Activated T-cell treated with anti-CD3 and anti-CD28 coated beads, Interleukin-2, amount 50 U/mL, for 72 hours (primary cell): ENCODE results near the gene GPC5. TPM values are rescaled to one million over a fixed set of nuclear protein-coding genes. Genes with fewer than 3 reads are reported as not detected.

Source experiments
- ATAC-seq, 2 donors: fragments of 150-1000 bp; cut with Tn5 transposase; replicated peaks in 1 of 2; 2 replicates each; pipeline ENCODE4 v1.10.0; 2021; ENCODE audit warnings: moderate library complexity in 2 of 2, mild to moderate bottlenecking in 1 of 2
- DNase-seq, 2 donors: peaks; one replicate each; pipeline ENCODE4 v3.0.0; 2021 to 2022; ENCODE audit warnings: mixed read lengths in 1 of 2
- H3K27ac Mint-ChIP-seq: one replicate; pipeline ENCODE4 v1.8.0; 2022; ENCODE audit warnings: mild to moderate bottlenecking, moderate library complexity, mixed read lengths
- H3K27me3 Mint-ChIP-seq: one replicate; pipeline ENCODE4 v1.8.0; 2022; ENCODE audit warnings: low read depth, mixed read lengths
- H3K36me3 Mint-ChIP-seq, 2 donors: one replicate each; pipeline ENCODE4 v1.8.0; 2022; ENCODE audit warnings: mixed read lengths in 2 of 2, mild to moderate bottlenecking in 1 of 2; ENCODE audit not compliant: insufficient read depth in 2 of 2
- H3K4me1 Mint-ChIP-seq: one replicate; pipeline ENCODE4 v1.8.0; 2022; ENCODE audit warnings: low read depth, mixed read lengths
- H3K4me3 Mint-ChIP-seq, 2 donors: one replicate each; pipeline ENCODE4 v1.8.0; 2022; ENCODE audit warnings: mild to moderate bottlenecking in 2 of 2, mixed read lengths in 2 of 2, moderate library complexity in 2 of 2
- H3K9me3 Mint-ChIP-seq, 2 donors: one replicate each; pipeline ENCODE4 v1.8.0; 2022; ENCODE audit warnings: mixed read lengths in 2 of 2
- total RNA-seq, 2 donors: library from RNA; stranded (reverse); gene quantifications; one replicate each; pipeline ENCODE4 v1.2.3, GENCODE V29; 2022

GPC5 gene
- total RNA-seq, 2 donors from 2014 or later = 0.14 TPM; not detected in 1

- H3K27ac Mint-ChIP-seq = no peak overlapping the region
- no peaks in the 10 kb centered on the region for H3K36me3 Mint-ChIP-seq
- peaks cover 11 to 13% of the 10 kb centered on the region in 2 donors for H3K9me3 Mint-ChIP-seq
Measured at GRCh38 chr13:92355213-92355612, 956.8 kb downstream of the GPC5 start.

GRCh38 chr13:92362717-92363116 is 964.3 kb downstream of the GPC5 start:
- Mint-ChIP-seq H3K36me3 (no peaks in the 10 kb centered on the region), H3K27me3 (no peaks in the 10 kb centered on the region), H3K4me3 (no peak overlapping the region), H3K4me1 (no peaks in the 10 kb centered on the region), H3K27ac (no peak overlapping the region), H3K9me3 (peaks cover 4 to 10% of the 10 kb centered on the region in 2 donors)
- no peak for DNase-seq
- no peak for ATAC-seq

More at GRCh38 chr13:92355213-92355612, 956.8 kb downstream of the GPC5 start:
- Mint-ChIP-seq H3K27me3 (no peaks in the 10 kb centered on the region), H3K4me1 (no peaks in the 10 kb centered on the region), H3K4me3 (no peak overlapping the region)
- no peak for DNase-seq
- no peak for ATAC-seq

GRCh38 chr13:92365904-92366303 is 967.5 kb downstream of the GPC5 start:
- Mint-ChIP-seq H3K27me3 (no peaks in the 10 kb centered on the region), H3K27ac (no peak overlapping the region), H3K9me3 (peaks cover 2 to 4% of the 10 kb centered on the region in 2 donors), H3K36me3 (no peaks in the 10 kb centered on the region), H3K4me3 (no peak overlapping the region), H3K4me1 (no peaks in the 10 kb centered on the region)
- no peak for ATAC-seq
- DNase-seq = no peak

- DNase-seq (no peak), ATAC-seq (no peak)
- Mint-ChIP-seq H3K27ac (no peak overlapping the region), H3K4me3 (no peak overlapping the region), H3K9me3 (peaks cover 3 to 6% of the 10 kb centered on the region in 2 donors), H3K27me3 (no peaks in the 10 kb centered on the region), H3K4me1 (no peaks in the 10 kb centered on the region), H3K36me3 (peaks cover 0 to 1% of the 10 kb centered on the region in 2 donors)
Measured at GRCh38 chr13:92377396-92377795, 979.0 kb downstream of the GPC5 start.

GRCh38 chr13:92379371-92379770 is 981.0 kb downstream of the GPC5 start:
- H3K9me3 Mint-ChIP-seq = peaks cover 3 to 4% of the 10 kb centered on the region in 2 donors
- no peaks in the 10 kb centered on the region for H3K27me3 Mint-ChIP-seq
- no peak for DNase-seq
- no peak overlapping the region for H3K27ac Mint-ChIP-seq
- no peaks in the 10 kb centered on the region for H3K4me1 Mint-ChIP-seq
- peaks cover 0 to 1% of the 10 kb centered on the region in 2 donors for H3K36me3 Mint-ChIP-seq
- no peak overlapping the region for H3K4me3 Mint-ChIP-seq
- ATAC-seq = no peak

- no peaks in the 10 kb centered on the region for H3K27me3 Mint-ChIP-seq
- no peak overlapping the region for H3K4me3 Mint-ChIP-seq
- DNase-seq (no peak), ATAC-seq (no peak)
- no peaks in the 10 kb centered on the region for H3K4me1 Mint-ChIP-seq
- peaks cover 0 to 1% of the 10 kb centered on the region in 2 donors for H3K36me3 Mint-ChIP-seq
- H3K27ac Mint-ChIP-seq = no peak overlapping the region
- peaks cover 2 to 5% of the 10 kb centered on the region in 2 donors for H3K9me3 Mint-ChIP-seq
Measured at GRCh38 chr13:92384410-92384809, 986.0 kb downstream of the GPC5 start.

GRCh38 chr13:92387245-92387644 is 988.8 kb downstream of the GPC5 start:
- no peaks in the 10 kb centered on the region for H3K27me3 Mint-ChIP-seq
- no peak for ATAC-seq
- no peak for DNase-seq
- H3K9me3 Mint-ChIP-seq = peaks cover 0 to 2% of the 10 kb centered on the region in 2 donors
- H3K27ac Mint-ChIP-seq = no peak overlapping the region
- H3K4me1 Mint-ChIP-seq = no peaks in the 10 kb centered on the region
- no peak overlapping the region for H3K4me3 Mint-ChIP-seq
- H3K36me3 Mint-ChIP-seq = no peaks in the 10 kb centered on the region

GRCh38 chr13:92390217-92390616 is 991.8 kb downstream of the GPC5 start:
- Mint-ChIP-seq H3K27ac (no peak overlapping the region), H3K36me3 (no peaks in the 10 kb centered on the region), H3K27me3 (no peaks in the 10 kb centered on the region)

GRCh38 chr13:92403606-92404005 is 1005.2 kb downstream of the GPC5 start:
- Mint-ChIP-seq H3K27me3 (no peaks in the 10 kb centered on the region), H3K4me1 (no peaks in the 10 kb centered on the region), H3K9me3 (peaks cover 4 to 5% of the 10 kb centered on the region in 2 donors), H3K36me3 (no peaks in the 10 kb centered on the region), H3K4me3 (no peak overlapping the region), H3K27ac (no peak overlapping the region)
- no peak for DNase-seq
- ATAC-seq = no peak

More at GRCh38 chr13:92390217-92390616, 991.8 kb downstream of the GPC5 start:
- Mint-ChIP-seq H3K4me3 (no peak overlapping the region), H3K9me3 (peaks cover 0 to 2% of the 10 kb centered on the region in 2 donors), H3K4me1 (no peaks in the 10 kb centered on the region)
- ATAC-seq = no peak
- no peak for DNase-seq

GRCh38 chr13:92407858-92408257 is 1009.4 kb downstream of the GPC5 start:
- DNase-seq (no peak), ATAC-seq (no peak)
- no peak overlapping the region for H3K27ac Mint-ChIP-seq
- H3K4me1 Mint-ChIP-seq = no peaks in the 10 kb centered on the region
- no peaks in the 10 kb centered on the region for H3K9me3 Mint-ChIP-seq
- no peaks in the 10 kb centered on the region for H3K36me3 Mint-ChIP-seq
- no peaks in the 10 kb centered on the region for H3K27me3 Mint-ChIP-seq
- H3K4me3 Mint-ChIP-seq = no peak overlapping the region

GRCh38 chr13:92412481-92412880 is 1014.1 kb downstream of the GPC5 start:
- H3K27me3 Mint-ChIP-seq = no peaks in the 10 kb centered on the region
- DNase-seq (no peak), ATAC-seq (no peak)
- H3K36me3 Mint-ChIP-seq = no peaks in the 10 kb centered on the region
- no peak overlapping the region for H3K4me3 Mint-ChIP-seq
- no peak overlapping the region for H3K27ac Mint-ChIP-seq
- peaks cover 4 to 9% of the 10 kb centered on the region in 2 donors for H3K9me3 Mint-ChIP-seq
- H3K4me1 Mint-ChIP-seq = no peaks in the 10 kb centered on the region

GRCh38 chr13:92412996-92413395 is 1014.6 kb downstream of the GPC5 start:
- H3K4me1 Mint-ChIP-seq = no peaks in the 10 kb centered on the region
- H3K4me3 Mint-ChIP-seq = no peak overlapping the region
- peaks cover 4 to 9% of the 10 kb centered on the region in 2 donors for H3K9me3 Mint-ChIP-seq
- no peaks in the 10 kb centered on the region for H3K36me3 Mint-ChIP-seq
- no peaks in the 10 kb centered on the region for H3K27me3 Mint-ChIP-seq
- no peak for DNase-seq
- no peak for ATAC-seq
- no peak overlapping the region for H3K27ac Mint-ChIP-seq

GRCh38 chr13:92413452-92413851 is 1015.0 kb downstream of the GPC5 start:
- Mint-ChIP-seq H3K27ac (no peak overlapping the region), H3K4me3 (no peak overlapping the region), H3K4me1 (no peaks in the 10 kb centered on the region), H3K36me3 (no peaks in the 10 kb centered on the region), H3K9me3 (peaks cover 4 to 9% of the 10 kb centered on the region in 2 donors), H3K27me3 (no peaks in the 10 kb centered on the region)
- DNase-seq (no peak), ATAC-seq (no peak)

- no peak overlapping the region for H3K27ac Mint-ChIP-seq
- H3K27me3 Mint-ChIP-seq = no peaks in the 10 kb centered on the region
- H3K4me3 Mint-ChIP-seq = no peak overlapping the region
- ATAC-seq (no peak), DNase-seq (no peak)
- peaks cover 4 to 9% of the 10 kb centered on the region in 2 donors for H3K9me3 Mint-ChIP-seq
- no peaks in the 10 kb centered on the region for H3K4me1 Mint-ChIP-seq
- H3K36me3 Mint-ChIP-seq = no peaks in the 10 kb centered on the region
Measured at GRCh38 chr13:92414851-92415250, 1016.4 kb downstream of the GPC5 start.
